HEK293 (cell line): Measurements from ENCODE around the gene MAPT.

ENCODE experiments used
- CTCF ChIA-PET: fragments of 350-600 bp; formaldehyde crosslinking; extraction: SDS; loops from one replicate; lab custom pipeline; 2021; ENCODE audit warnings: antibody characterized with exemption; lab: Yijun Ruan, JAX
- POLR2A ChIA-PET: fragments of 300-600 bp; formaldehyde crosslinking; extraction: SDS; loops from one replicate; lab custom pipeline; 2020; ENCODE audit warnings: antibody characterized with exemption, inconsistent platforms; lab: Yijun Ruan, JAX
- H3K27ac ChIP-seq: fragments of 200-500 bp; sonication (Bioruptor generic); 2 replicates; pipeline ENCODE4 v1.5.1; 2014; ENCODE audit warnings: low read depth, low read length, control low read depth, inconsistent platforms; ENCODE audit errors: extremely low read depth
- H3K36me3 ChIP-seq, 2 experiments: fragments of 200-500 bp in 1 of 2; sonication (Bioruptor generic) in 1 of 2; 1 replicate in 1 of 2; 2 replicates in 1 of 2; pipeline ENCODE4 v1.5.1; 2014 to 2017; ENCODE audit warnings: inconsistent platforms in 2 of 2, low read length in 2 of 2; ENCODE audit not compliant: control insufficient read depth in 2 of 2, insufficient read depth in 1 of 2
- H3K4me1 ChIP-seq: fragments of 200-500 bp; sonication (Bioruptor generic); 2 replicates; pipeline ENCODE4 v1.5.1; 2014; ENCODE audit warnings: mild to moderate bottlenecking, low read length, inconsistent platforms; ENCODE audit not compliant: control insufficient read depth, insufficient read depth
- H3K4me3 ChIP-seq: 2 replicates; pipeline ENCODE4 v1.5.1; 2011; ENCODE audit warnings: low read depth, mild to moderate bottlenecking, control low read depth, low read length, moderate library complexity
- H3K9me3 ChIP-seq: fragments of 200-500 bp; sonication (Bioruptor generic); 2 replicates; pipeline ENCODE4 v1.5.1; 2014; ENCODE audit warnings: low read depth, low read length, inconsistent platforms; ENCODE audit not compliant: control insufficient read depth, insufficient read depth
- BCL11B ChIP-seq: fragments of 450-650 bp; formaldehyde crosslinking; IDR thresholded peaks from 2 replicates; pipeline ENCODE4 v1.5.1; 2016; ENCODE audit warnings: low read depth, missing biosample characterization, missing genetic modification characterization
- ZBTB20 ChIP-seq: fragments of 450-650 bp; formaldehyde crosslinking; IDR thresholded peaks from 2 replicates; pipeline ENCODE4 v1.5.1; 2016; ENCODE audit warnings: missing biosample characterization, missing genetic modification characterization
- ZFP69B ChIP-seq: fragments of 450-650 bp; formaldehyde crosslinking; IDR thresholded peaks from 2 replicates; pipeline ENCODE4 v1.5.1; 2016; ENCODE audit warnings: missing biosample characterization, missing genetic modification characterization
- ZNF146 ChIP-seq: fragments of 450-650 bp; formaldehyde crosslinking; IDR thresholded peaks from 2 replicates; pipeline ENCODE4 v1.5.1; 2016; ENCODE audit warnings: missing biosample characterization, missing genetic modification characterization
- ZNF184 ChIP-seq: fragments of 450-650 bp; IDR thresholded peaks from 2 replicates; pipeline ENCODE4 v1.5.1; 2018; ENCODE audit warnings: missing biosample characterization, mild to moderate bottlenecking, missing genetic modification characterization
- ZNF19 ChIP-seq: fragments of 450-650 bp; formaldehyde crosslinking; IDR thresholded peaks from 2 replicates; pipeline ENCODE4; 2016; ENCODE audit warnings: missing biosample characterization, missing genetic modification characterization, low read depth
- ZNF2 ChIP-seq: fragments of 450-650 bp; formaldehyde crosslinking; IDR thresholded peaks from 2 replicates; pipeline ENCODE4 v1.5.1; 2016; ENCODE audit warnings: missing biosample characterization, missing genetic modification characterization
- ZNF211 ChIP-seq: fragments of 450-650 bp; formaldehyde crosslinking; IDR thresholded peaks from 2 replicates; pipeline ENCODE4 v1.5.1; 2016; ENCODE audit warnings: low read depth, missing biosample characterization, missing genetic modification characterization
- ZNF514 ChIP-seq: fragments of 450-650 bp; formaldehyde crosslinking; IDR thresholded peaks from 2 replicates; pipeline ENCODE4 v1.5.1; 2016; ENCODE audit warnings: missing biosample characterization, missing genetic modification characterization
- ZNF660 ChIP-seq: fragments of 450-650 bp; IDR thresholded peaks from 2 replicates; pipeline ENCODE4 v1.5.1; 2018; ENCODE audit warnings: missing biosample characterization, mild to moderate bottlenecking, missing genetic modification characterization
- ZSCAN16 ChIP-seq: fragments of 450-650 bp; formaldehyde crosslinking; IDR thresholded peaks from 2 replicates; pipeline ENCODE4 v1.5.1; 2016; ENCODE audit warnings: missing biosample characterization, missing genetic modification characterization
- TF ChIP-seq, protein P1 (sequence below): fragments of 450-650 bp; formaldehyde crosslinking; conservative IDR thresholded peaks from 2 replicates; pipeline ENCODE4 v1.5.1; 2016; ENCODE audit warnings: low read depth, missing biosample characterization, missing genetic modification characterization
- TF ChIP-seq, protein P2 (sequence below): fragments of 450-650 bp; formaldehyde crosslinking; IDR thresholded peaks from 2 replicates; pipeline ENCODE4 v1.5.1; 2017; ENCODE audit warnings: missing biosample characterization, missing genetic modification characterization
- TF ChIP-seq, protein P3 (sequence below): fragments of 450-650 bp; formaldehyde crosslinking; IDR thresholded peaks from 2 replicates; pipeline ENCODE4 v1.5.1; 2016; ENCODE audit warnings: missing biosample characterization, missing genetic modification characterization, borderline replicate concordance
- TF ChIP-seq, protein P4 (sequence below): sonication (generic); formaldehyde crosslinking; IDR thresholded peaks from 2 replicates; pipeline ENCODE4 v1.8.1; 2022; ENCODE audit warnings: mild to moderate bottlenecking, moderate library complexity, missing genetic modification reagents
- TF ChIP-seq, protein P5 (sequence below): fragments of 450-650 bp; formaldehyde crosslinking; IDR thresholded peaks from 2 replicates; pipeline ENCODE4 v1.5.1; 2016; ENCODE audit warnings: missing biosample characterization, missing genetic modification characterization, low read depth

Gene MAPT

DNA sequence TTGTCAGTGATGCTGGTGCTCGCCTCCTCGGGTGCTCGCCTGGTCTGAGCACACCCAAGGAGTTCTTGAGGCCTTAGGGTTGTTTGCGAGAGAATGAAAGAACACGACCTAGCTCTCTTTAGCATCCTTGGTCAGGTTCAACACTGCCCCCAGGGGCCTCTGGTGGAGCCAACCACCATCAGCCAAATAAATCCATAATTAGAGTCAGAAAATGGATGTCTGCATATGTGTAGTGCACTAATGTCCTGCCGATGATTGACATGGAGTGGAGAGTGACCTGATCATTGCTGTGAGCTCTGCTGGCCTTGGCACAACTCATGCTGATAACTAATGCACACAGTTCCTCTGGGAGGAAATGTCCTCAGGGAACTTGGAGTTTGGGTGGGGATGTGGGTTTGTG, 96.5 kb downstream of the MAPT start:
- H3K9me3 ChIP-seq, result no peaks in the 10 kb centered on the region
- CTCF ChIA-PET, result interaction anchor here (0.5 to 2.0 kb wide), 6 partner anchors 8 to 126 kb away, joined by 3 to 12 read pairs (median 3); partner anchors contain the start of gene STH

DNA sequence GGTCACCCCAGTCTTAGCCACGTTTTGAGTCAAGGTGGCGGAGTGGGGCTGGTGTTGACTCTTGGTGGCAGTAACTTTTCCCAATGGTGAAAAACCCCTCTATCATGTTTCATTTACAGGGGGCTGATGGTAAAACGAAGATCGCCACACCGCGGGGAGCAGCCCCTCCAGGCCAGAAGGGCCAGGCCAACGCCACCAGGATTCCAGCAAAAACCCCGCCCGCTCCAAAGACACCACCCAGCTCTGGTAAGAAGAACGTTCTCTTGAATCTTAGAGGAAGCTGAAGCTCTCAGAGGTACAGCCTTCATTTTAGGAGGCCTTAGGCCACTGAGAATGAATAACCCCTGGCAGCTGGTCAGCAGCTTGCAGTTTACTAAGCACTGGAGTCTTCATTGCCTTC, 97.0 kb downstream of the MAPT start:
- Histone ChIP-seq H3K4me1 (no peaks in the 10 kb centered on the region), H3K4me3 (no peak overlapping the region), H3K27ac (no peak overlapping the region), H3K9me3 (no peaks in the 10 kb centered on the region), H3K36me3 (no peaks in the 10 kb centered on the region)
- CTCF ChIA-PET, result interaction anchor here (0.8 to 2.0 kb wide), 3 partner anchors 8 to 53 kb away, joined by 3 to 4 read pairs (median 3); partner anchors contain the start of gene STH
- POLR2A ChIA-PET, result interaction anchor here (0.7 kb wide), 1 partner anchor 157 kb away, joined by 3 read pairs; no protein-coding TSS in a partner anchor
- TF ChIP-seq, protein P1, sequence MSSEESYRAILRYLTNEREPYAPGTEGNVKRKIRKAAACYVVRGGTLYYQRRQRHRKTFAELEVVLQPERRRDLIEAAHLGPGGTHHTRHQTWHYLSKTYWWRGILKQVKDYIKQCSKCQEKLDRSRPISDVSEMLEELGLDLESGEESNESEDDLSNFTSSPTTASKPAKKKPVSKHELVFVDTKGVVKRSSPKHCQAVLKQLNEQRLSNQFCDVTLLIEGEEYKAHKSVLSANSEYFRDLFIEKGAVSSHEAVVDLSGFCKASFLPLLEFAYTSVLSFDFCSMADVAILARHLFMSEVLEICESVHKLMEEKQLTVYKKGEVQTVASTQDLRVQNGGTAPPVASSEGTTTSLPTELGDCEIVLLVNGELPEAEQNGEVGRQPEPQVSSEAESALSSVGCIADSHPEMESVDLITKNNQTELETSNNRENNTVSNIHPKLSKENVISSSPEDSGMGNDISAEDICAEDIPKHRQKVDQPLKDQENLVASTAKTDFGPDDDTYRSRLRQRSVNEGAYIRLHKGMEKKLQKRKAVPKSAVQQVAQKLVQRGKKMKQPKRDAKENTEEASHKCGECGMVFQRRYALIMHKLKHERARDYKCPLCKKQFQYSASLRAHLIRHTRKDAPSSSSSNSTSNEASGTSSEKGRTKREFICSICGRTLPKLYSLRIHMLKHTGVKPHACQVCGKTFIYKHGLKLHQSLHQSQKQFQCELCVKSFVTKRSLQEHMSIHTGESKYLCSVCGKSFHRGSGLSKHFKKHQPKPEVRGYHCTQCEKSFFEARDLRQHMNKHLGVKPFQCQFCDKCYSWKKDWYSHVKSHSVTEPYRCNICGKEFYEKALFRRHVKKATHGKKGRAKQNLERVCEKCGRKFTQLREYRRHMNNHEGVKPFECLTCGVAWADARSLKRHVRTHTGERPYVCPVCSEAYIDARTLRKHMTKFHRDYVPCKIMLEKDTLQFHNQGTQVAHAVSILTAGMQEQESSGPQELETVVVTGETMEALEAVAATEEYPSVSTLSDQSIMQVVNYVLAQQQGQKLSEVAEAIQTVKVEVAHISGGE, result no peak
- TF ChIP-seq ZBTB20 (no peak), ZNF184 (no peak), ZSCAN16 (no peak), ZFP69B (tag by site-specific recombination) (no peak)
- TF ChIP-seq, protein P2, sequence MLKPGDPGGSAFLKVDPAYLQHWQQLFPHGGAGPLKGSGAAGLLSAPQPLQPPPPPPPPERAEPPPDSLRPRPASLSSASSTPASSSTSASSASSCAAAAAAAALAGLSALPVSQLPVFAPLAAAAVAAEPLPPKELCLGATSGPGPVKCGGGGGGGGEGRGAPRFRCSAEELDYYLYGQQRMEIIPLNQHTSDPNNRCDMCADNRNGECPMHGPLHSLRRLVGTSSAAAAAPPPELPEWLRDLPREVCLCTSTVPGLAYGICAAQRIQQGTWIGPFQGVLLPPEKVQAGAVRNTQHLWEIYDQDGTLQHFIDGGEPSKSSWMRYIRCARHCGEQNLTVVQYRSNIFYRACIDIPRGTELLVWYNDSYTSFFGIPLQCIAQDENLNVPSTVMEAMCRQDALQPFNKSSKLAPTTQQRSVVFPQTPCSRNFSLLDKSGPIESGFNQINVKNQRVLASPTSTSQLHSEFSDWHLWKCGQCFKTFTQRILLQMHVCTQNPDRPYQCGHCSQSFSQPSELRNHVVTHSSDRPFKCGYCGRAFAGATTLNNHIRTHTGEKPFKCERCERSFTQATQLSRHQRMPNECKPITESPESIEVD (tag by site-specific recombination), result no peak

More for the DNA sequence above, 96.5 kb downstream of the MAPT start:
- POLR2A ChIA-PET, result interaction anchor here (0.6 kb wide), 1 partner anchor 227 kb away, joined by 3 read pairs; no protein-coding TSS in a partner anchor
- no peaks in the 10 kb centered on the region for H3K36me3 ChIP-seq
- H3K27ac ChIP-seq, result no peak overlapping the region
- TF ChIP-seq, protein P3, sequence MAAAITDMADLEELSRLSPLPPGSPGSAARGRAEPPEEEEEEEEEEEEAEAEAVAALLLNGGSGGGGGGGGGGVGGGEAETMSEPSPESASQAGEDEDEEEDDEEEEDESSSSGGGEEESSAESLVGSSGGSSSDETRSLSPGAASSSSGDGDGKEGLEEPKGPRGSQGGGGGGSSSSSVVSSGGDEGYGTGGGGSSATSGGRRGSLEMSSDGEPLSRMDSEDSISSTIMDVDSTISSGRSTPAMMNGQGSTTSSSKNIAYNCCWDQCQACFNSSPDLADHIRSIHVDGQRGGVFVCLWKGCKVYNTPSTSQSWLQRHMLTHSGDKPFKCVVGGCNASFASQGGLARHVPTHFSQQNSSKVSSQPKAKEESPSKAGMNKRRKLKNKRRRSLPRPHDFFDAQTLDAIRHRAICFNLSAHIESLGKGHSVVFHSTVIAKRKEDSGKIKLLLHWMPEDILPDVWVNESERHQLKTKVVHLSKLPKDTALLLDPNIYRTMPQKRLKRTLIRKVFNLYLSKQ (tag by site-specific recombination), result no peak
- no peak for TF ChIP-seq ZNF660 (tag by site-specific recombination)
- no peak for TF ChIP-seq ZNF19
- no peak for TF ChIP-seq ZNF146 (tag by site-specific recombination)
- TF ChIP-seq ZNF514 (tag by site-specific recombination), result no peak
- TF ChIP-seq BCL11B (tag by site-specific recombination), result no peak
- no peak for TF ChIP-seq ZNF2 (tag by site-specific recombination)
- TF ChIP-seq, protein P4, sequence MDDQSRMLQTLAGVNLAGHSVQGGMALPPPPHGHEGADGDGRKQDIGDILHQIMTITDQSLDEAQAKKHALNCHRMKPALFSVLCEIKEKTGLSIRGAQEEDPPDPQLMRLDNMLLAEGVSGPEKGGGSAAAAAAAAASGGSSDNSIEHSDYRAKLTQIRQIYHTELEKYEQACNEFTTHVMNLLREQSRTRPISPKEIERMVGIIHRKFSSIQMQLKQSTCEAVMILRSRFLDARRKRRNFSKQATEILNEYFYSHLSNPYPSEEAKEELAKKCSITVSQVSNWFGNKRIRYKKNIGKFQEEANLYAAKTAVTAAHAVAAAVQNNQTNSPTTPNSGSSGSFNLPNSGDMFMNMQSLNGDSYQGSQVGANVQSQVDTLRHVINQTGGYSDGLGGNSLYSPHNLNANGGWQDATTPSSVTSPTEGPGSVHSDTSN (CRISPR knock-in tag), result no peak
- TF ChIP-seq, protein P5, sequence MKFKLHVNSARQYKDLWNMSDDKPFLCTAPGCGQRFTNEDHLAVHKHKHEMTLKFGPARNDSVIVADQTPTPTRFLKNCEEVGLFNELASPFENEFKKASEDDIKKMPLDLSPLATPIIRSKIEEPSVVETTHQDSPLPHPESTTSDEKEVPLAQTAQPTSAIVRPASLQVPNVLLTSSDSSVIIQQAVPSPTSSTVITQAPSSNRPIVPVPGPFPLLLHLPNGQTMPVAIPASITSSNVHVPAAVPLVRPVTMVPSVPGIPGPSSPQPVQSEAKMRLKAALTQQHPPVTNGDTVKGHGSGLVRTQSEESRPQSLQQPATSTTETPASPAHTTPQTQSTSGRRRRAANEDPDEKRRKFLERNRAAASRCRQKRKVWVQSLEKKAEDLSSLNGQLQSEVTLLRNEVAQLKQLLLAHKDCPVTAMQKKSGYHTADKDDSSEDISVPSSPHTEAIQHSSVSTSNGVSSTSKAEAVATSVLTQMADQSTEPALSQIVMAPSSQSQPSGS (tag by site-specific recombination), result no peak
- TF ChIP-seq ZNF211 (tag by site-specific recombination), result no peak
- H3K4me1 ChIP-seq, result no peaks in the 10 kb centered on the region
- no peak overlapping the region for H3K4me3 ChIP-seq
